NCI-H446 treated with DMSO at 0.1 percent for 48 hours (cell line): ENCODE measurements around the gene PPP2R5A.

Source experiments
- DNase-seq: peaks from one replicate; lab custom pipeline; 2025; lab: John Stamatoyannopoulos, UW

The PPP2R5A gene

GRCh38 chr1:212284744-212285684, at the start of gene PPP2R5A:
TSS of gene PPP2R5A (plus strand) at chr1:212285410. CDS start at chr1:212286111, 701 bp downstream.
- peak; percentile 99 for DNase-seq

GRCh38 chr1:212235857-212236256, 49.4 kb upstream of the PPP2R5A start:
- DNase-seq = no peak

GRCh38 chr1:212236664-212237220, 48.5 kb upstream of the PPP2R5A start:
- DNase-seq = no peak

GRCh38 chr1:212237651-212238050, 47.6 kb upstream of the PPP2R5A start:
- no peak for DNase-seq

GRCh38 chr1:212238552-212238951, 46.7 kb upstream of the PPP2R5A start:
- no peak for DNase-seq

- no peak for DNase-seq
These were observed 43.7 kb upstream of the PPP2R5A start for GRCh38 chr1:212241501-212241900.

- DNase-seq = no peak
These were observed 43.3 kb upstream of the PPP2R5A start for GRCh38 chr1:212241957-212242287.

- no peak for DNase-seq
These were observed 42.8 kb upstream of the PPP2R5A start for GRCh38 chr1:212242288-212242984.

- DNase-seq = no peak
These were observed 42.3 kb upstream of the PPP2R5A start for GRCh38 chr1:212242985-212243308.

- DNase-seq = no peak
These were observed 40.8 kb upstream of the PPP2R5A start for GRCh38 chr1:212244441-212244840.

GRCh38 chr1:212247179-212247721, 38.0 kb upstream of the PPP2R5A start:
- no peak for DNase-seq

GRCh38 chr1:212247988-212248387, 37.2 kb upstream of the PPP2R5A start:
- DNase-seq = no peak

GRCh38 chr1:212254853-212255363, 30.3 kb upstream of the PPP2R5A start:
- DNase-seq = no peak

GRCh38 chr1:212255705-212256307, 29.4 kb upstream of the PPP2R5A start:
- no peak for DNase-seq

- DNase-seq = no peak
These were observed 28.8 kb upstream of the PPP2R5A start for GRCh38 chr1:212256369-212256768.

- DNase-seq = no peak
These were observed 28.1 kb upstream of the PPP2R5A start for GRCh38 chr1:212257157-212257556.

- DNase-seq = no peak
These were observed 25.3 kb upstream of the PPP2R5A start for GRCh38 chr1:212259693-212260480.

GRCh38 chr1:212260557-212261355, 24.5 kb upstream of the PPP2R5A start:
- DNase-seq = no peak

- DNase-seq = no peak
These were observed 23.8 kb upstream of the PPP2R5A start for GRCh38 chr1:212261361-212261929.

- no peak for DNase-seq
These were observed 18.2 kb upstream of the PPP2R5A start for GRCh38 chr1:212267017-212267416.
